Skeletal muscle cell (primary cell): Measurements from ENCODE around the gene PCDH9.
"Not testable (repeated sequence)": the region's sequence is repeated elsewhere in the genome, so short reads cannot be mapped to it uniquely, and the experiment has no call there.

ENCODE experiments used
- DNase-seq: peaks from one replicate; pipeline ENCODE4 v3.0.0-alpha.2; 2010; ENCODE audit warnings: low read depth
- H3K4me3 ChIP-seq: 2 replicates; pipeline ENCODE4 v1.5.1; 2011; ENCODE audit warnings: low read depth, mild to moderate bottlenecking, control low read depth, low read length, moderate library complexity

Gene PCDH9

DNA sequence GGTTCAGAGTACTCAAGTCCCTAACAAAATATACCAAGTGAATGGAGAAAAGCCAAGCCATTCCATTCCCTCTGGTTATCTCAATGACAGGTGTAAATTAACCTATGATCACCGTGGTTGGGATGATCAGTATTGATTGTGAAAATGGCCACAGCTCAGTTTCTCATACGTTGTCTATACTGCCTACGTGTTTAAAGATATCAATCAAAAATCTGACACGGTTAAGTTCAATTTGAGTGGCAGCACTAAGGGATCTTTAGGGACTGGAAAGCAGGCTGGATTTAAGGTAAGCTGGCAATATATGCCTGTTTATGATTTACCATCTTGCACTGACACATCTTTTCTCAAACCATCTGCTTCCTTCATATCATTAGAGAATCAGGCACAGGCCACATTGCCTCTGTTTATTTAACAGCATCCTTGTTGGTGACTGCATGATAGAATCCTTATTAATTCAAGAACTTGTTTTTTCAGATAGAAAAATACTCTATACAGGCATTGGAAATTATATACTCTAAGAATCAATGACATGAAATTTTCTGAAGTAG is 907.9 kb downstream of the PCDH9 start:
- no peak overlapping the region for H3K4me3 ChIP-seq
- DNase-seq, result no peak

DNA sequence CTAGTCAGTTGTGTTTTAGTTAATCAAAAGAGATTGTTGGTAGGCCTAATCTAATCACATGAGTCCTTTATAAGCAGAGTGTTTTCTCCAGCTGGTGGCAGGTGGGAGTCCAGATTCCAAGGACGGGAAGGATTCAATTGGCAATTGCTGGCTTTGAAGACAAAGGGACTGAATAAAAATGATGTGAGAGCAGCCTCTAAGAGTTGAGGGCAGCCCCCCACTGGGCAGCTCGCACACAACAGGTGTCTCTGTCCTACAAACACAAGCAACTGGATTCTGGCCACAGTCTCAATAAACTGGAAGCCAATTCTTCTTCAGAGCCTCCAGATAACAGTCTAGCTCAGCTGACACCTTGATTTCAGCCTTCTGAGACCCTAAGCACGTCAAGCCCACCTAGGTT is 915.2 kb downstream of the PCDH9 start:
- no peak for DNase-seq

DNA sequence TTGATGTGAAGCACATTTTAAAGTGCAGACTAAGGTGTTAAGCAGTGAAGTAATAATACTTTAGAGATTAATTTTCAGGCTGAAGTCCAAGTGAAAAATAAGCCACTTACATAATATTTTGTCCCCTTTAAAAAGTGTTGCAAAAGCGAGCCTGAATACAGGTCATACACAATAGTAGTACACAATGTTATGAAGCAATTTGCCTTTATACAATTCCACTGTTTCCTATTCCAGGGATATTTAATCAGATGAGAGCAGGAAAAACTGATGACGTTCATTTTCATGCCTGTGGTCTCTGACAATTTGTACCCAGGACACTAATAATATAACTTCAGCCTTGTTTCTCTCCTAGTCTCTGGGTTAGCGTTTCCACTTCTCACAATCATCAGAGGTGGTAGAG is 916.7 kb downstream of the PCDH9 start:
- no peak overlapping the region for H3K4me3 ChIP-seq
- no peak for DNase-seq

More for the DNA sequence above, 915.2 kb downstream of the PCDH9 start:
- no peak overlapping the region for H3K4me3 ChIP-seq

DNA sequence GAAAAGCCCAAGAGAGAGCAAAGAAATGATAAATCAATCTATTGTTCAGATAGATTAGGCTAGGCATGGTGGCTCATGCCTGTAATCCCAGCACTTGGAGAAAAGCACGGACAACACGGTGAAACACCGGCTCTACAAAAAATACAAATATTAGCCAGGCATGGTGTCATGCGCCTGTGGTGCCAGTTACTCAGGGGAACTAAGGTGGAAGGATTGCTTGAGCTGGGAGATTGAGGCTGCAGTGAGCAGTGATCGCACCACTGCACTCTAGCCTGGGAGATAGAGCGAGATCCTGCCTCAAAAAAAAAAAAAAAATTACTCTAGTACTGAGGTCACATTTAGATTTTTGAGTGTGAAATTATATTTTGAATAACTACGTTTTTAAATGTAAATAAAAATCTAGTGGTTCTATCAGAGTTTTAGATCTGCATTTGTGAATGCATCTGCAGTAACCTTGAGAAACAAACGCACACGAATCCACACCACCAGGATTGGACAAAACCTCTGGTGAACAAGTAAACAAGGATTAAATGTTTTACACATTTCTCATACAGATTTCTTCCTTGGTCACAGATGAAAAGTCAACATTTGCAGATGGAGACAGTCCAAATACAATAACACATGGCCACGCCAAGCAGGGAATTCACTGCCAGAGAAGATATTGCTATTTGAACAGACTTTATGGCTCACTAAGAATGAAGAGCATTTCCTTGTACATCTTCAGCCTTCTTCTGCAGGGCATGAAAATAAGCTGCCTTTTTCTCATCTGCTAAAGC is 917.6 kb downstream of the PCDH9 start:
- H3K4me3 ChIP-seq, result no peak overlapping the region
- peak; percentile 81 for DNase-seq

DNA sequence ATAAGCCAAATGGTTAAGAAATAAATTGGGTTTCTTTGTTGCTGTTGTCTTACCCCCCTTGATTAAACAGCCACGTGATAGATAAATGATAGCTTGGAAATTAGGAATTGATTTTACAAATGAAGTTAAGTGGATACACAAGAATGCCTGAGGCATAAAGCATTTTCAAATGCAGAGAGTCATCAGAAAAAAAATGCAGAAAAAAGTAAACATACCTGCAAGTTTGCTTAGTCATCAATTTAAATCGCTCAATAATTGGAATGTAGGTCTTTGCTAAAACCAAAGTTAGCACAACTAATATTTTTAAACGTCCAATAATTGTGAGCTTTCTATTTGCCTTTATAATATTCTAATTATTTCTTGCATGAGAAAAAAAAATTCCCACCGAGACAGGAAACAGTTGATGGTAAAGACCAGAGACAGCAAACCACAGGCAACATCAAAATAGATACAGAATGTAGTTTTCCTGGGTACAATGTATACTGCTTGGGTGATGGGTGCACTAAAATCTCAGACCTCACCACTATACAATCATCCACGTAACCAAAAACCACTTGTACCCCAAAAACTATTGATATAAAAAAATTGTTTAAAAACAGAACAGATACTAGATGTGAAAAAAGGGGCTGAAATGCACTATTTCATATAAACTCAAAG is 924.0 kb downstream of the PCDH9 start:
- no peak for DNase-seq
- no peak overlapping the region for H3K4me3 ChIP-seq

DNA sequence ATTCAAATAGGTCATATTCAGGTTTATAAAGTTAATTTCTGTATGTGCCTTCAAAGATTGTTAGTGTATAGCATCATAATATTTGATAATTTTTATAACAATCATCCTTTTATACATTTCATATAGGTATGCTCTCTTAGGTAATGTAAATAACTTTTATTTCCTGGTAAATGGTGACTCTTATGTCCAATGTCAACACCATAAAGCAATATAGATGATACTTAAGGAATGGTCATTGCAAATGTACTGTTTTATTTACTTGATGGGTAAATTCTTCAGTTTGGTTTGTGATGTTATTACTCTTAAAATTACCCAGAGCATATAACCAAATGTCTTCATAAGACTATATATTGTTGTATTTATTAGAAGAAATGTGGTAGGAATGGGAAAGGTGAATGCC is 928.7 kb downstream of the PCDH9 start:
- no peak for DNase-seq
- H3K4me3 ChIP-seq, result no peak overlapping the region

DNA sequence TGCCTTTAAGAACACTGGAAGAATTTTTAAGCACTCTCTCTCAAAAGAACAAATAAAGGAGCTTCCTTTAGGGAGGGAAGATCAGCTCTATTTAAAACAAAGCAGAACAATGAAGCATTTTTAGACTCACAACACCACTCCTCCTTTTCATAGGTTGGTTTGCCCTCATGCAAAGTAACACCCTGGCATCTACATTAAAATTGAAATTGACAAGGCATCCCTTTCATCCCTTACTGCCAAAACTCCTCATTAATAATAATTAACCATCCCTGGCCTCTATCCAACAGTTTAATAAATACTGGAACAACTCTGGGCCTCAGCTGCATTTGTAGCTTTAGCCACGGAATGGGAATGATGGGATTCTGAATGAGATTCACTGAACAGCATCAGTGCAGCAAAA is 929.1 kb downstream of the PCDH9 start:
- no peak overlapping the region for H3K4me3 ChIP-seq
- no peak for DNase-seq

DNA sequence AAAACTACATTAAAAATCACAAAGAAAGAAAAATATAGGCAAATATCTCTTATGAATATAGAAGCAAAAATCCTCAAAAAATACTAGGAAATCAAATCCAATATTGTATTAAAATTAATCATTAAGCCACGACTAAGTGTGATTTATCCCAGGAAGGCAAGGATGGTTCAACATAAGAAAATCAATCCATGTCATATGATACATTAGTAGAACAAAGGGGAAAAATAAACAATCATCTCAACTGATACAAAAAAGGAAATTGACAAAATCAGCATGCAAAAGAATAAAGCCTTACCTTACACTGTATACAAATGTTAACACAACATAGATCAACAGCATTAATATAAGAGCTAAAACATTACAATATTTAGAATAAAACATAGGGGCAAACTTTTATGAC is 933.3 kb downstream of the PCDH9 start:
- H3K4me3 ChIP-seq, result no peak overlapping the region
- no peak for DNase-seq

DNA sequence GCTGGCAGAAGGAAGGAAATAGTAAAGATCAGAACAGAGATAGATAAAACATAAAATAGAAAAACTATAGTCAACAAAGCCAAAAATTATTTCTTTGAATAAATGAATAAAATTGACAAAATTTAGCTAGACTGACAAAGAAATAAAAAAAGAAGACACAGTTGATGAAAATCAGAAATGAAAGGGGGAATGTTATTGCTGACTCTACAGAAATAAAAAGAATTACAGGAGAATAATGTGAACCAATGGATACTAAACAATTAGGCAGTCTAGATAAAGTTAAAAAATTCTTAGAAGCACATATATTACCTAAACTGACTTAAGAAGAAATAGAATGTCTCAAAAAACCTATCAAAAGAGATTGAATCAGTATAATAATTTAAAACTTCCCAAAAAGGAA is 933.8 kb downstream of the PCDH9 start:
- no peak overlapping the region for H3K4me3 ChIP-seq
- no peak for DNase-seq

DNA sequence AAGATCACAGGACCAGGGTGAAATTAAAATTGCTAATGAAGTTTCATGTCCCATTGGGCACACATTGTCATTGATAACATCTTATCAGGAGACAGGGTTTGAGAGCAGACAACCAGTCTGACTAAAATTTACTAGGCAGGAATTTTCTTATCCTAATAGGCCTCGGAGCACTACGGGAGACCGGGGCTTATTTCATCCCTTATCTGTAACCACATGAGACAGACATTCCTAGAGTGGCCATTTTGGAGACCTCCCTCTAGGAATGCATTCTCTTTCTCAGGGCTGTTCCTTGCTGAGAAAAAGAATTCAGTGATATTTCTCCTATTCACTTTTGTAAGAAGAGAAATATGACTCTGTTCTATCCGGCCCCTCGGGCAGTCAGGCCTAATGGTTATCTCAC is 943.3 kb downstream of the PCDH9 start:
- not testable (repeated sequence) for DNase-seq, H3K4me3 ChIP-seq

DNA sequence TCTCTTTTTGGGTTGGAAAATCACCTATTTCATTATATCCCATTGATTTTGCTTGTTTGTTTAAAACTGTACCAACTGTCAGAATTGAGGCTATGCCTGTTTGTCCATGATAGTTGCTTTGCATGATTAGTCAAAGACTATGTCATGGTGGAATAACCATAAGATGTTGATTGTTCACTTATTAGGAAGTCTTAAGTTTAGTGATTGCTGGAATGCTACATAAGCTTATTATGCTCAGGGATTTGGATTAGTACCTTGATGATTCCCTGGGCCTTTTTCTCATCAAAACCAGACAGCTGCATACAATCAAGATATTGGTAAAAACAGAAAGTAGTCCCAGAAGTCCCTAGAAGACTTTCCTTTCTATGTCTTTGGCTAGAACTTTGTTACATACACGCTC is 954.7 kb downstream of the PCDH9 start:
- DNase-seq, result no peak

DNA sequence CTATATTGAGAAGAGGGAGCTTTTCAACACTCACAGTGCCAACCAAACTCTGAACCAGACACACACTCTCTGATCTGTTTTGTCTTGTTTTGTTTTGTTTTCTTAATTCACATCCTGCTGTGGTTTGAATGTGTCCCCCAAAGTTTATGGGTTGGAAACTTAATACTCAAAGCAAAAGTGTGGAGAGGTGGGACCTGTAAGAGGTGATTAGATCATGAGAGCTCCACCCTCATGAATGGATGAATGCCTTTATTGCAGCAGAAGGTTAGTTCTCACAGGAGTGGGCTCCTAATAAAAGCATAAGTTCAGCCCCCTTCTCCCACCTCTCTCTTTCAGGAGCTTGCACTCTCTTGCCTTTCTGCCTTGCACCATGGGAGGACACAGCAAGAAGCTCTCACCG is 957.1 kb downstream of the PCDH9 start:
- DNase-seq, result no peak
- no peak overlapping the region for H3K4me3 ChIP-seq

More for the DNA sequence above, 954.7 kb downstream of the PCDH9 start:
- H3K4me3 ChIP-seq, result no peak overlapping the region

DNA sequence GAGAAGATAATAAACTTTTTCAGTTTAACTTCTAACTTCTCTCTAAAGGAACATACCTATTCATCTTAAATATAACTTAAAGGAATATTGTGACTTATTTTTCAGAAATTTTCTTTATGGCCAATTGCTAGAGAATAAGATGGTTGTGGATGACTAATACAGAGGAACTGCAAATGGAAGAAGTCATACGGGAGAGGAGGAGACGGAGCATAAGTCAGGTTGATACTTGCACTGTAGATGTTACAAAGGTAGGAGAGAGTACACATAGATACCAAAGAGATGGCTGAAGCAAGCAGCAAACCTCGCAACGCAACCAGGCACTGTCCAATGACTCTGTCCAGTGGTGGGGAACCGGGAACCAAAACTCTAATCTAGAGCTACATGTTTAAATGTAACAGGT is 963.4 kb downstream of the PCDH9 start:
- no peak for DNase-seq
- H3K4me3 ChIP-seq, result no peak overlapping the region

DNA sequence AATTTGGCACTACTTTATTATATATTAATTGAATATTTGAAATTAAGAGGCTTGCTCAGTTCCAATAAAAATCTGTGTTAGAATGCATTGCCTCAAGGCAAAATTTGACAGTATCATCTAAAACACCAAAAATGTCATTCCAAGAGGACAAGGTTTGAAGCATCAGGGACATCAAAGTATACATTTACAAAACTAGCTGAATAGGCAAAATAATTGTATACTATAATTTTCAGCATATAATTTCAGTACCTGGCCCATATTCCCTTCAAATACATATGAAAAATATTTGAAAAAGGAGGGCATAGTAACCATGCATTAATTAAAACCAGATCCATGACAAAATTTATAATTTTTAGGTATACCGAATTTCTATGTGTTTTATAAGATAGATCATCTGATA is 963.8 kb downstream of the PCDH9 start:
- no peak overlapping the region for H3K4me3 ChIP-seq
- no peak for DNase-seq

DNA sequence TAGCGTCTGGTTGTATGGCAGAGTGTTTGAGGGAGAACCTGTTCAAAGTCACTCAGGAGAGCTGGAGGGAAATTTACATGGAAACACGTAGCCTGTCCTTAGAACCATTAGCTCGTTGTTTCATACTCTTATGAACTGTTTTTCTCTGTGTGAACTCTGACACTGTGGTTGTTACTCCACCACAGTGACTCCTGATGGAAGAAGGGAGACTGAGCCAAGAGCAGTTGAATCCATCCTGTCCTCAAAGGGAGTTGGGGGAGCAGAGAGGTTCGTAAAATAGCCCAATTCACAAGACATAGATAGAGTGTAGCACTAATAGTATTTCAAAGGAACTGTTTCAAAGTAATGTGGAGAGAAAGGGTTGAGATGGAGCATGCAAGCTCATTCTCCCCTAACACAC is 964.8 kb downstream of the PCDH9 start:
- H3K4me3 ChIP-seq, result no peak overlapping the region
- DNase-seq, result no peak

DNA sequence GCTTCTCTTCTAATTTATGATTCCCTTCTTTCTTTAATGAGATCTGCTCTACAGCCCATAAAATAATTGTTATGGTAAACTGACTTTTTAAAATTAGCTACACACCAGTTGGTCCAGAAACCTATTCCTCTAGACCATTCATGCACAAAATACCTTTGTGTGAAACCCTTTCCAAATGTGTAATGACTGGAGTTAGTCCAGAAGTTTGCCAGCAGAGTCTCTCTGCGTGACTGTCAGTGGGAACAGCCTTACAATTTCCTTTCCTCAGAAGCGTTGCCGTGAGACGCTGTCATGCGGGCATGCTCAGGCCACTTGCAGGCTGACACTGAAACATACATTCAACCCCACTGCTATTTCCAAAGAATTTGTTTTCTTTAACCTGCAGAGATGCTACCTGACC is 965.2 kb downstream of the PCDH9 start:
- no peak overlapping the region for H3K4me3 ChIP-seq
- no peak for DNase-seq

DNA sequence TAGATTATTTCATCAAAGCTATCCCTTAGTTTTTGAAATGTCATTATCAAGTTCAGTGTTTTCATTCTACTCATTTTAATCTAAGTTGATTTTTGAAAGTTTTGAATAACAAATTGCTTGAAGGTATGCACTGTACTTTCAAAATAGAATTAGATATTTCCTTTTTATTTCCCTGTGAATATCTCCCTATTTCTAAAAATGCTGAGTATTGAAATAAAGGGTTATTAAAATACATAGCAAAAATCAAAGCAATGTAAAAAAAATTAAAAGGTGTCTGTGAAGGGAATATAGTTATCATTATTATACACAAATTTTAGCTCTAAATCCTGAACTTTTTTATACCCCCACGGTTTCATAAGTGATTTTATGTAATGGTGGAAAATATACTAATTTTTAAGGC is 967.8 kb downstream of the PCDH9 start:
- no peak overlapping the region for H3K4me3 ChIP-seq
- no peak for DNase-seq

DNA sequence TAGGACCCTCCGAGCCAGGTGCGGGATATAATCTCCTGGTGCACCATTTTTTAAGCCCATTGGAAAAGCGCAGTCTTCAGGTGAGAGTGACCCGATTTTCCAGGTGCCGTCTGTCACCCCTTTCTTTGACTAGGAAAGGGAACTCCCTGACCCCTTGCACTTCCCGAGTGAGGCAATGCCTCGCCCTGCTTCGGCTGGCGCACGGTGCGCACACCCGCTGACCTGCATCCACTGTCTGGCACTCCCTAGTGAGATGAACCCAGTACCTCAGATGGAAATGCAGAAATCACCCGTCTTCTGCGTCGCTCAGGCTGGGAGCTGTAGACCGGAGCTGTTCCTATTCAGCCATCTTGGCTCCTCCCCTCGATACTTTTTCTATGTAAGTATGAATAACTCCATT is 970.7 kb downstream of the PCDH9 start:
- not testable (repeated sequence) for H3K4me3 ChIP-seq, DNase-seq
